HG03442 (cell line): ENCODE results near the gene TMEM201.
"Not testable (repeated sequence)": the region's sequence is repeated elsewhere in the genome, so short reads cannot be mapped to it uniquely, and the experiment has no call there.

Experiments
- ATAC-seq: cut with Tn5 transposase; IDR thresholded peaks from one replicate; pipeline ENCODE4 v1.9.1; 2021; ENCODE audit warnings: mild to moderate bottlenecking, moderate library complexity; ENCODE audit not compliant: unreplicated experiment

The TMEM201 gene

GRCh38 chr1:9588551-9589143, at the start of gene TMEM201:
Gene TMEM201, plus strand, starts transcription at chr1:9588911. Its CDS starts 20 bp downstream, at chr1:9588931.
- ATAC-seq = peak; percentile 67

- peak; percentile 84 for ATAC-seq
Observed at GRCh38 chr1:9539165-9539828, 49.4 kb upstream of the TMEM201 start, which contains the start of gene SLC25A33. Gene SLC25A33, plus strand, starts transcription at chr1:9539465. Its CDS starts 227 bp downstream, at chr1:9539692.

- ATAC-seq = peak; percentile 43
Observed at GRCh38 chr1:9539829-9540550, 48.7 kb upstream of the TMEM201 start.

GRCh38 chr1:9542430-9542829, 46.3 kb upstream of the TMEM201 start:
- ATAC-seq = no peak

GRCh38 chr1:9544926-9545325, 43.8 kb upstream of the TMEM201 start:
- ATAC-seq = no peak

GRCh38 chr1:9549955-9550546, 38.7 kb upstream of the TMEM201 start:
- no peak for ATAC-seq

GRCh38 chr1:9551984-9552383, 36.7 kb upstream of the TMEM201 start:
- ATAC-seq = no peak

GRCh38 chr1:9553736-9554144, 35.0 kb upstream of the TMEM201 start:
- ATAC-seq = no peak

GRCh38 chr1:9555942-9556341, 32.8 kb upstream of the TMEM201 start:
- ATAC-seq = no peak

- no peak for ATAC-seq
Observed at GRCh38 chr1:9557624-9558023, 31.1 kb upstream of the TMEM201 start.

- no peak for ATAC-seq
Observed at GRCh38 chr1:9558271-9558945, 30.3 kb upstream of the TMEM201 start.

GRCh38 chr1:9558946-9559545, 29.7 kb upstream of the TMEM201 start:
- no peak for ATAC-seq

GRCh38 chr1:9559673-9560072, 29.0 kb upstream of the TMEM201 start:
- ATAC-seq = no peak

GRCh38 chr1:9560090-9560489, 28.6 kb upstream of the TMEM201 start:
- not testable (repeated sequence) for ATAC-seq

- ATAC-seq = no peak
Observed at GRCh38 chr1:9561429-9561828, 27.3 kb upstream of the TMEM201 start.

- no peak for ATAC-seq
Observed at GRCh38 chr1:9569267-9569666, 19.4 kb upstream of the TMEM201 start.

- ATAC-seq = not testable (repeated sequence)
Observed at GRCh38 chr1:9570886-9571529, 17.7 kb upstream of the TMEM201 start.

- no peak for ATAC-seq
Observed at GRCh38 chr1:9573723-9574122, 15.0 kb upstream of the TMEM201 start.

- ATAC-seq = no peak
Observed at GRCh38 chr1:9575486-9575885, 13.2 kb upstream of the TMEM201 start.

GRCh38 chr1:9576903-9577302, 11.8 kb upstream of the TMEM201 start:
- no peak for ATAC-seq
